HCT116 (cell line): Measurements from ENCODE around the gene IFI27L2. TPM values are rescaled to one million over a fixed set of nuclear protein-coding genes. Genes with fewer than 3 reads are reported as not detected.

Experiments used
- ATAC-seq: fragments of 200-7000 bp; cut with Tn5 transposase; 2 replicates; pipeline ENCODE4 v1.9.1; 2020; ENCODE audit warnings: mild to moderate bottlenecking, moderate library complexity
- BruUV-seq: library from RNA; stranded (reverse); fragments of 400-500 nt; replicated peaks from 2 replicates; lab custom pipeline; 2021; lab: Mats Ljungman, UMichigan
- CTCF ChIA-PET: fragments of 300-600 bp; sonication (Branson Sonifier 250); formaldehyde crosslinking; loops from one replicate; lab custom pipeline; 2021; ENCODE audit warnings: antibody characterized with exemption; lab: Charles Lee
- POLR2A ChIA-PET: fragments of 300-600, 350-600 bp; sonication (Branson Sonifier 250); formaldehyde crosslinking; loops from one replicate; lab custom pipeline; 2021; ENCODE audit warnings: antibody characterized with exemption; lab: Charles Lee
- RAD21 ChIA-PET, 2 experiments: fragments of 300-600 bp; sonication (Branson Sonifier 250); formaldehyde crosslinking; loops; one replicate each; lab custom pipeline; 2023; ENCODE audit warnings: low total read pairs in 2 of 2; ENCODE audit not compliant: uncharacterized antibody in 2 of 2, unreplicated experiment in 2 of 2, low non-redundant PET in 1 of 2; lab: Charles Lee
- DNase-seq: peaks from one replicate; pipeline ENCODE4 v3.0.0-alpha.2; 2010; ENCODE audit warnings: low read depth, low spot score
- H2AFZ ChIP-seq: fragments of 200-600 bp; shearing (Covaris generic), sonication (generic); 2 replicates; pipeline ENCODE4 v1.6.1; 2017; ENCODE audit warnings: low read depth, mixed run types, mixed read lengths, antibody characterized with exemption, low read length; ENCODE audit not compliant: poor library complexity, severe bottlenecking
- H3K27ac ChIP-seq: 2 replicates; pipeline ENCODE4 v1.5.1; 2012; ENCODE audit warnings: low read depth, low read length
- H3K27me3 ChIP-seq: fragments of 200-600 bp; sonication (generic); 2 replicates; pipeline ENCODE4 v1.6.1; 2016; ENCODE audit warnings: mixed run types, low read length, mixed read lengths; ENCODE audit not compliant: insufficient read depth
- H3K36me3 ChIP-seq, 2 experiments: fragments of 200-500 bp in 1 of 2; fragments of 200-600 bp in 1 of 2; sonication (Bioruptor generic) in 1 of 2; sonication (generic) in 1 of 2; 2 replicates each; pipeline versions ENCODE4 v1.5.1 to v1.6.1; 2014 to 2016; ENCODE audit warnings: low read length in 2 of 2, inconsistent platforms in 1 of 2, mixed read lengths in 1 of 2, mixed run types in 1 of 2; ENCODE audit not compliant: insufficient read depth in 2 of 2, control insufficient read depth in 1 of 2
- H3K4me1 ChIP-seq, 2 experiments: fragments of 200-600 bp in 1 of 2; sonication (generic) in 1 of 2; 2 replicates each; pipeline versions ENCODE4 v1.5.1 to v1.6.1; 2012 to 2017; ENCODE audit warnings: low read length in 2 of 2, inconsistent platforms in 1 of 2, mild to moderate bottlenecking in 1 of 2, mixed read lengths in 1 of 2, mixed run types in 1 of 2, moderate library complexity in 1 of 2; ENCODE audit not compliant: insufficient read depth in 2 of 2, control insufficient read depth in 1 of 2
- H3K4me2 ChIP-seq: fragments of 200-600 bp; sonication (generic); 2 replicates; pipeline ENCODE4 v1.6.1; 2017; ENCODE audit warnings: mixed run types, low read length, mixed read lengths
- H3K4me3 ChIP-seq, 2 experiments: fragments of 200-600 bp in 1 of 2; sonication (generic) in 1 of 2; replicated peaks in 1 of 2; 2 replicates each; pipeline ENCODE4 v1.5.1; 2011 to 2016; ENCODE audit warnings: low read length in 2 of 2, control low read depth in 1 of 2, low read depth in 1 of 2, mild to moderate bottlenecking in 1 of 2, mixed read lengths in 1 of 2, mixed run types in 1 of 2
- H3K79me2 ChIP-seq: fragments of 200-600 bp; sonication (generic); 2 replicates; pipeline ENCODE4 v1.6.1; 2017; ENCODE audit warnings: mild to moderate bottlenecking, mixed run types, low read length, moderate library complexity, mixed read lengths; ENCODE audit not compliant: insufficient read depth
- H3K9ac ChIP-seq: fragments of 200-600 bp; sonication (generic); 2 replicates; pipeline ENCODE4 v1.6.1; 2016; ENCODE audit warnings: low read length, mixed read lengths
- H3K9me2 ChIP-seq: fragments of 200-600 bp; sonication (generic), shearing (Covaris generic); 2 replicates; pipeline ENCODE4 v1.6.1; 2017; ENCODE audit warnings: mixed run types, mild to moderate bottlenecking, moderate library complexity; ENCODE audit not compliant: insufficient read depth
- H3K9me3 ChIP-seq, 2 experiments: fragments of 200-500 bp in 1 of 2; fragments of 200-600 bp in 1 of 2; sonication (Bioruptor generic) in 1 of 2; sonication (generic) in 1 of 2; 2 replicates each; pipeline ENCODE4 v1.6.1; 2014 to 2017; ENCODE audit warnings: low read length in 2 of 2, mixed read lengths in 2 of 2, inconsistent platforms in 1 of 2, low read depth in 1 of 2, mild to moderate bottlenecking in 1 of 2, mixed run types in 1 of 2, moderate library complexity in 1 of 2; ENCODE audit not compliant: control insufficient read depth in 1 of 2, insufficient read depth in 1 of 2
- H4K20me1 ChIP-seq: fragments of 200-600 bp; sonication (generic), shearing (Covaris generic); 2 replicates; pipeline ENCODE4 v1.6.1; 2017; ENCODE audit warnings: mixed run types, mild to moderate bottlenecking, moderate library complexity; ENCODE audit not compliant: insufficient read depth
- ATF3 ChIP-seq: IDR thresholded peaks from 2 replicates; pipeline ENCODE4 v1.6.1; 2012
- EZH2 ChIP-seq: fragments of 200-600 bp; sonication (generic); IDR thresholded peaks from 2 replicates; pipeline ENCODE4 v1.6.1; 2017; ENCODE audit warnings: antibody characterized with exemption, mixed run types
- JUND ChIP-seq: IDR thresholded peaks from 2 replicates; pipeline ENCODE4 v1.6.1; 2012
- MAX ChIP-seq: IDR thresholded peaks from 2 replicates; pipeline ENCODE4 v1.6.1; 2012
- TCF7L2 ChIP-seq: IDR thresholded peaks from 2 replicates; pipeline ENCODE4 v1.7.0; 2011; ENCODE audit warnings: borderline replicate concordance, inconsistent platforms; ENCODE audit not compliant: insufficient read depth, insufficient read length; ENCODE audit errors: extremely low read depth
- ZFX ChIP-seq: fragments of 450-650 bp; IDR thresholded peaks from 2 replicates; pipeline ENCODE4 v1.6.1; 2017
- ZNF274 ChIP-seq: fragments of 200-500 bp; sonication (Bioruptor generic); IDR thresholded peaks from 2 replicates; pipeline ENCODE4 v1.6.1; 2014; ENCODE audit warnings: mild to moderate bottlenecking, low read depth, low read length, inconsistent platforms
- intact Hi-C: fragments of 100-400 bp; cut with micrococcal nuclease; formaldehyde crosslinking; loops from 2 replicates; pipeline ENCODE4 v1.10.0; 2022
- total RNA-seq: library from RNA; stranded (reverse); gene quantifications from one replicate; pipeline ENCODE4 v1.2.1, GENCODE V29; 2021; ENCODE audit not compliant: unreplicated experiment
- TF ChIP-seq, protein P1 (sequence below): IDR thresholded peaks from 2 replicates; pipeline ENCODE4 v1.6.1; 2012; ENCODE audit warnings: low read depth
- TF ChIP-seq, protein P2 (sequence below): IDR thresholded peaks from 2 replicates; pipeline ENCODE4 v1.6.1; 2011; ENCODE audit warnings: mild to moderate bottlenecking, low read length, moderate library complexity; ENCODE audit not compliant: insufficient replicate concordance; ENCODE audit errors: extremely low read depth

The IFI27L2 gene
- total RNA-seq, 1 experiment from 2014 or later = 42.9 TPM

DNA sequence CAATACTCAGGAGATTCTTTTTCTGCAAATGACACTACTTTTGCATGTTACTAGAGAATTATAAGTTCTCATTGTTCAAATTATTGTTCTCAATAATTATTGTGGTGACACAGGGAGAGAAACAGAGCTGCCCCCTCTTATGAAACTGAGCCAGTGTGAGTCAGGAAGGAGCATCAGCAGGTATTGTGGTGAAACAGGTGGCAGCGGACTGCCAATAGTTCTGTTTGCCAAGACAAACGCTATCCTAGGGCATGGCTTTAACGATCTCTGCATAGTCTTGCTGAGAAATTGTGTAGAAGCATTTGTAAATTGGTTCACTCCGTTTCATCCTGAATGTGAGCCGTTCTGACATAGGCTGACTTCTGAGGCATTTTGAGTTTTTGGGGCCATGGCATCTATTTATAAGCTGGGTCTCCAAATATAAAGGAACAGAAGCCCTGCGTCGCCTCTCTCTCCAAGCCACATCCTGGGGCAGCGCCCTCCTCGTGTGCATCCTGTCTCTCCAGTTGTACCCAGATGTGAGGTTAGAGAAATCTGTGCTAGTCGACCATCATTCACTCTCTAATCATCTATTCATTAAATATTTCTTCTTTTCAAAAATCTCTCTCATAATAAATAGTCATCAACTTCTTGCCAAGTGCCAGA is 29.0 kb upstream of the IFI27L2 start:
- no peak overlapping the region for H3K4me2 ChIP-seq
- H3K27me3 ChIP-seq = no peaks in the 10 kb centered on the region
- BruUV-seq = no TSS peak
- H3K4me3 ChIP-seq = no peak overlapping the region
- H4K20me1 ChIP-seq = no peaks in the 10 kb centered on the region
- no peaks in the 10 kb centered on the region for H3K36me3 ChIP-seq
- ChIA-PET RAD21 (no interaction called here), POLR2A (no interaction called here), CTCF (no interaction called here)
- H3K27ac ChIP-seq = no peak overlapping the region
- no peak for ATAC-seq
- H3K9me3 ChIP-seq = no peaks in the 10 kb centered on the region; a peak in 1 of 4 replicates
- DNase-seq = no peak
- intact Hi-C loops = no loop called here
- H3K9me2 ChIP-seq = no peaks in the 10 kb centered on the region
- H3K9ac ChIP-seq = no peak overlapping the region
- H2AFZ ChIP-seq = no peak overlapping the region
- H3K79me2 ChIP-seq = no peaks in the 10 kb centered on the region
- TF ChIP-seq, protein P1, sequence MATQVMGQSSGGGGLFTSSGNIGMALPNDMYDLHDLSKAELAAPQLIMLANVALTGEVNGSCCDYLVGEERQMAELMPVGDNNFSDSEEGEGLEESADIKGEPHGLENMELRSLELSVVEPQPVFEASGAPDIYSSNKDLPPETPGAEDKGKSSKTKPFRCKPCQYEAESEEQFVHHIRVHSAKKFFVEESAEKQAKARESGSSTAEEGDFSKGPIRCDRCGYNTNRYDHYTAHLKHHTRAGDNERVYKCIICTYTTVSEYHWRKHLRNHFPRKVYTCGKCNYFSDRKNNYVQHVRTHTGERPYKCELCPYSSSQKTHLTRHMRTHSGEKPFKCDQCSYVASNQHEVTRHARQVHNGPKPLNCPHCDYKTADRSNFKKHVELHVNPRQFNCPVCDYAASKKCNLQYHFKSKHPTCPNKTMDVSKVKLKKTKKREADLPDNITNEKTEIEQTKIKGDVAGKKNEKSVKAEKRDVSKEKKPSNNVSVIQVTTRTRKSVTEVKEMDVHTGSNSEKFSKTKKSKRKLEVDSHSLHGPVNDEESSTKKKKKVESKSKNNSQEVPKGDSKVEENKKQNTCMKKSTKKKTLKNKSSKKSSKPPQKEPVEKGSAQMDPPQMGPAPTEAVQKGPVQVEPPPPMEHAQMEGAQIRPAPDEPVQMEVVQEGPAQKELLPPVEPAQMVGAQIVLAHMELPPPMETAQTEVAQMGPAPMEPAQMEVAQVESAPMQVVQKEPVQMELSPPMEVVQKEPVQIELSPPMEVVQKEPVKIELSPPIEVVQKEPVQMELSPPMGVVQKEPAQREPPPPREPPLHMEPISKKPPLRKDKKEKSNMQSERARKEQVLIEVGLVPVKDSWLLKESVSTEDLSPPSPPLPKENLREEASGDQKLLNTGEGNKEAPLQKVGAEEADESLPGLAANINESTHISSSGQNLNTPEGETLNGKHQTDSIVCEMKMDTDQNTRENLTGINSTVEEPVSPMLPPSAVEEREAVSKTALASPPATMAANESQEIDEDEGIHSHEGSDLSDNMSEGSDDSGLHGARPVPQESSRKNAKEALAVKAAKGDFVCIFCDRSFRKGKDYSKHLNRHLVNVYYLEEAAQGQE = no peak
- TF ChIP-seq, protein P2, sequence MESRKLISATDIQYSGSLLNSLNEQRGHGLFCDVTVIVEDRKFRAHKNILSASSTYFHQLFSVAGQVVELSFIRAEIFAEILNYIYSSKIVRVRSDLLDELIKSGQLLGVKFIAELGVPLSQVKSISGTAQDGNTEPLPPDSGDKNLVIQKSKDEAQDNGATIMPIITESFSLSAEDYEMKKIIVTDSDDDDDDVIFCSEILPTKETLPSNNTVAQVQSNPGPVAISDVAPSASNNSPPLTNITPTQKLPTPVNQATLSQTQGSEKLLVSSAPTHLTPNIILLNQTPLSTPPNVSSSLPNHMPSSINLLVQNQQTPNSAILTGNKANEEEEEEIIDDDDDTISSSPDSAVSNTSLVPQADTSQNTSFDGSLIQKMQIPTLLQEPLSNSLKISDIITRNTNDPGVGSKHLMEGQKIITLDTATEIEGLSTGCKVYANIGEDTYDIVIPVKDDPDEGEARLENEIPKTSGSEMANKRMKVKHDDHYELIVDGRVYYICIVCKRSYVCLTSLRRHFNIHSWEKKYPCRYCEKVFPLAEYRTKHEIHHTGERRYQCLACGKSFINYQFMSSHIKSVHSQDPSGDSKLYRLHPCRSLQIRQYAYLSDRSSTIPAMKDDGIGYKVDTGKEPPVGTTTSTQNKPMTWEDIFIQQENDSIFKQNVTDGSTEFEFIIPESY = no peak
- TF ChIP-seq EZH2 (no peak), ZFX (no peak), MAX (no peak), ZNF274 (no peak), TCF7L2 (no peak), ATF3 (no peak), JUND (no peak)
- TF ChIP-seq, all 23 proteins: peak for 0
- H3K4me1 ChIP-seq = no peaks in the 10 kb centered on the region
